ENCODE data around the gene TOP1. TPM values are rescaled to one million over a fixed set of nuclear protein-coding genes. Genes with fewer than 3 reads are reported as not detected.
A peak's percentile ranks its signal among the peaks of the same experiment; 100 is the strongest.

TOP1 gene
- total and polyA plus RNA-seq, 2 of the 4 experiments (the other 2 are of a cell fraction), result 14.0 to 21.5 TPM

GRCh38 chr20:41155261-41155660, 126.6 kb downstream of the TOP1 start:
- ChIA-PET POLR2A (ENCODE audit: unreplicated experiment) (no interaction called here), CTCF (no interaction called here)
- no peak overlapping the region for H4K91ac ChIP-seq (ENCODE audit: insufficient read depth, low read depth, low read length)
- DNase-seq, result peak; percentile 34
- no peak overlapping the region for H2BK20ac ChIP-seq (ENCODE audit: low read depth, low read length)
- peaks cover 5% of the 10 kb centered on the region for H3K4me1 ChIP-seq (ENCODE audit: control insufficient read depth, insufficient read depth, low read length)
- dilution Hi-C loops (cut with HindIII; ENCODE audit: low sequenced_read_pairs, unreplicated experiment) (no loop called here), in situ Hi-C loops (cut with MboI; ENCODE audit: low sequenced_read_pairs) (loop anchor here (25.0 kb wide), 1 partner anchor 457 kb away; the partner anchor contains the start of gene CHD6), intact Hi-C loops (cut with micrococcal nuclease) (no loop called here)
- no peaks in the 10 kb centered on the region for H3K9me3 ChIP-seq (ENCODE audit: control insufficient read depth, insufficient read depth, low read length)
- BruUV-seq (replicated peaks), result no TSS peak
- H3K14ac ChIP-seq (replicated peaks; ENCODE audit: low read depth, low read length), result no peak overlapping the region
- no peaks in the 10 kb centered on the region for H3K27me3 ChIP-seq (ENCODE audit: control insufficient read depth, insufficient read depth, low read length)
- no peak overlapping the region for H2BK5ac ChIP-seq (ENCODE audit: low read depth, low read length, poor library complexity, severe bottlenecking)
- H3K9me1 ChIP-seq (ENCODE audit: insufficient read depth, low read length), result peaks cover 73% of the 10 kb centered on the region
- H2AFZ ChIP-seq (replicated peaks; ENCODE audit: low read length, poor library complexity), result no peak overlapping the region
- H3K9ac ChIP-seq (ENCODE audit: low read depth, low read length), result no peak overlapping the region
- H2AK9ac ChIP-seq (replicated peaks; ENCODE audit: low read depth, low read length, poor library complexity), result peak overlapping the region; percentile 25
- H4K8ac ChIP-seq (ENCODE audit: low read depth in 2 of 2, low read length in 2 of 2), result no peak overlapping the region
- no peak overlapping the region for H3K4me3 ChIP-seq (ENCODE audit: insufficient read depth, low read depth, low read length)
- no peak overlapping the region for H2BK15ac ChIP-seq (ENCODE audit: low read depth, low read length)
- no peak overlapping the region for H3K56ac ChIP-seq (ENCODE audit: extremely low read depth, insufficient read depth, low read length)
- H2BK120ac ChIP-seq (ENCODE audit: low read depth, low read length), result no peak overlapping the region
- no peak overlapping the region for H3K27ac ChIP-seq (ENCODE audit: insufficient read depth, low read length)
- no peak for TF ChIP-seq CEBPB (IDR thresholded peaks at IDR 0.05; ENCODE audit: low read depth, low read length)
- no peak for TF ChIP-seq ELK1 (IDR thresholded peaks at IDR 0.05; ENCODE audit: borderline replicate concordance, low read depth, low read length)
- peak; percentile 62; the same call in 1 of the 2 replicates for TF ChIP-seq BHLHE40 (IDR thresholded peaks at IDR 0.05; ENCODE audit: low read depth, low read length)
- no peak for TF ChIP-seq NFE2L2 (IDR thresholded peaks at IDR 0.05; ENCODE audit: low read depth, low read length)
- no peak for TF ChIP-seq FOS (IDR thresholded peaks at IDR 0.05; ENCODE audit: low read depth, low read length)
- no peak for TF ChIP-seq SMC3 (IDR thresholded peaks at IDR 0.05; ENCODE audit: low read depth, low read length)
- TF ChIP-seq RAD21 (IDR thresholded peaks at IDR 0.05; ENCODE audit: low read length), result no peak
- TF ChIP-seq RFX5 (IDR thresholded peaks at IDR 0.05; ENCODE audit: low read depth, low read length), result no peak
- no peak for TF ChIP-seq POLR2A (IDR thresholded peaks at IDR 0.05; ENCODE audit: low read depth, low read length)
- no peak overlapping the region for H3K23ac ChIP-seq (ENCODE audit: low read depth, low read length)
- peaks cover 98% of the 10 kb centered on the region for H4K20me1 ChIP-seq (ENCODE audit: insufficient read depth, low read length)
- ATAC-seq (ENCODE audit: low read depth), result no peak
- no peak overlapping the region for H3K4ac ChIP-seq (ENCODE audit: low read depth, low read length)
- peaks cover 66 to 99% of the 10 kb centered on the region in 2 experiments for H3K79me1 ChIP-seq (ENCODE audit: low read depth in 1 of 2, low read length in 2 of 2)
- H4K5ac ChIP-seq (ENCODE audit: low read depth, low read length), result no peak overlapping the region
- no peak overlapping the region for H3K18ac ChIP-seq (ENCODE audit: low read depth, low read length)
- WGBS, 2 experiments (ENCODE audit: extremely low coverage in 2 of 2, insufficient read length in 1 of 2), result 93% methylated on average over 2 of the region's 7 CpGs; no CpG with 5 or more reads in 1 of the 2 experiments
- H3K4me2 ChIP-seq (ENCODE audit: low read depth, low read length), result no peak overlapping the region
- H3K36me3 ChIP-seq (ENCODE audit: control insufficient read depth, insufficient read depth, low read length), result peaks cover 9% of the 10 kb centered on the region
- H2AK5ac ChIP-seq (ENCODE audit: low read depth, low read length), result peak overlapping the region; percentile 12; the same call in 1 of the 2 replicates
